HG02678 (cell line): ENCODE data around the gene FBP1.
"Not testable (repeated sequence)": the region's sequence is repeated elsewhere in the genome, so short reads cannot be mapped to it uniquely, and the experiment has no call there.

Experiments
- ATAC-seq: cut with Tn5 transposase; IDR thresholded peaks from one replicate; pipeline ENCODE4 v1.9.1; 2021; ENCODE audit warnings: mild to moderate bottlenecking, moderate library complexity; ENCODE audit not compliant: unreplicated experiment

Gene FBP1

GRCh38 chr9:94586316-94586715 is 53.0 kb downstream of the FBP1 start:
- no peak for ATAC-seq

- ATAC-seq, result no peak
Observed at GRCh38 chr9:94584555-94584954, 54.8 kb downstream of the FBP1 start.

- no peak for ATAC-seq
Observed at GRCh38 chr9:94581728-94582127, 57.6 kb downstream of the FBP1 start.

GRCh38 chr9:94577571-94577970 is 61.7 kb downstream of the FBP1 start:
- no peak for ATAC-seq

GRCh38 chr9:94577036-94577435 is 62.3 kb downstream of the FBP1 start:
- no peak for ATAC-seq

GRCh38 chr9:94576131-94576530 is 63.2 kb downstream of the FBP1 start:
- ATAC-seq, result no peak

- no peak for ATAC-seq
Observed at GRCh38 chr9:94568972-94569712, 70.2 kb downstream of the FBP1 start.

GRCh38 chr9:94568250-94568889 is 70.9 kb downstream of the FBP1 start:
- no peak for ATAC-seq

- ATAC-seq, result no peak
Observed at GRCh38 chr9:94567271-94567670, 72.0 kb downstream of the FBP1 start.

- no peak for ATAC-seq
Observed at GRCh38 chr9:94566550-94566949, 72.8 kb downstream of the FBP1 start.

- not testable (repeated sequence) for ATAC-seq
Observed at GRCh38 chr9:94564279-94564678, 75.0 kb downstream of the FBP1 start.

GRCh38 chr9:94563548-94563947 is 75.8 kb downstream of the FBP1 start:
- no peak for ATAC-seq

- ATAC-seq, result no peak
Observed at GRCh38 chr9:94560237-94560636, 79.1 kb downstream of the FBP1 start.

GRCh38 chr9:94557376-94557775 is 81.9 kb downstream of the FBP1 start:
- no peak for ATAC-seq

GRCh38 chr9:94554439-94555331 is 84.6 kb downstream of the FBP1 start, which contains the start of gene PCAT7:
Gene PCAT7 (plus strand): TSS chr9:94555083.
- no peak for ATAC-seq

GRCh38 chr9:94554078-94554438 is 85.3 kb downstream of the FBP1 start:
- no peak for ATAC-seq
